HFF-Myc (cell line): ENCODE results near the gene ELMO1.

Experiments
- DNase-seq: peaks from one replicate; pipeline ENCODE4 v3.0.0-alpha.2; 2011; ENCODE audit warnings: low read depth; ENCODE audit errors: extremely low read depth
- H3K4me3 ChIP-seq: replicated peaks from 2 replicates; pipeline ENCODE4 v1.5.1; 2011; ENCODE audit warnings: low read depth, mild to moderate bottlenecking, control low read depth, low read length
- CTCF ChIP-seq: IDR thresholded peaks from 2 replicates; pipeline ENCODE4 v1.5.1; 2012; ENCODE audit warnings: mild to moderate bottlenecking, low read depth, low read length, control low read depth; ENCODE audit errors: missing control alignments

ELMO1 gene

GRCh38 chr7:36910859-36911258, 537.8 kb downstream of the ELMO1 start:
- no peak for DNase-seq
- no peak overlapping the region for H3K4me3 ChIP-seq
- TF ChIP-seq CTCF: no peak

GRCh38 chr7:36910401-36910800, 538.3 kb downstream of the ELMO1 start:
- H3K4me3 ChIP-seq: no peak overlapping the region
- no peak for TF ChIP-seq CTCF
- DNase-seq: no peak

GRCh38 chr7:36906956-36907635, 541.6 kb downstream of the ELMO1 start:
- no peak for TF ChIP-seq CTCF
- no peak for DNase-seq
- no peak overlapping the region for H3K4me3 ChIP-seq

- no peak for TF ChIP-seq CTCF
- no peak for DNase-seq
- H3K4me3 ChIP-seq: no peak overlapping the region
Observed at GRCh38 chr7:36906448-36906847, 542.2 kb downstream of the ELMO1 start.

GRCh38 chr7:36905841-36906240, 542.8 kb downstream of the ELMO1 start:
- DNase-seq: no peak
- no peak overlapping the region for H3K4me3 ChIP-seq
- TF ChIP-seq CTCF: no peak

GRCh38 chr7:36904802-36905201, 543.9 kb downstream of the ELMO1 start:
- TF ChIP-seq CTCF: no peak
- DNase-seq: no peak
- H3K4me3 ChIP-seq: no peak overlapping the region

GRCh38 chr7:36904101-36904500, 544.6 kb downstream of the ELMO1 start:
- no peak for DNase-seq
- H3K4me3 ChIP-seq: no peak overlapping the region

More at GRCh38 chr7:36904101-36904500, 544.6 kb downstream of the ELMO1 start:
- TF ChIP-seq CTCF: no peak
